Endodermal cell (in vitro differentiated cells): ENCODE results near the gene CRYBA4. TPM values are rescaled to one million over a fixed set of nuclear protein-coding genes. Genes with fewer than 3 reads are reported as not detected.

ENCODE experiments used
- DNase-seq: peaks from one replicate; pipeline ENCODE4 v3.0.0-alpha.2; 2017
- H3K27ac ChIP-seq: 2 replicates; pipeline ENCODE4 v1.5.1; 2013; ENCODE audit warnings: mild to moderate bottlenecking, low read depth, low read length, moderate library complexity
- H3K27me3 ChIP-seq: 2 replicates; pipeline ENCODE4 v1.6.1; 2013; ENCODE audit warnings: mild to moderate bottlenecking, low read length, moderate library complexity; ENCODE audit not compliant: insufficient read depth, control insufficient read depth, poor library complexity, severe bottlenecking
- H3K36me3 ChIP-seq: 2 replicates; pipeline ENCODE4 v1.7.0; 2013; ENCODE audit warnings: mild to moderate bottlenecking, low read length, moderate library complexity; ENCODE audit not compliant: control insufficient read depth, insufficient read depth
- H3K4me1 ChIP-seq: one replicate; pipeline ENCODE4 v1.7.0; 2013; ENCODE audit warnings: low read length; ENCODE audit not compliant: control insufficient read depth, insufficient read depth
- H3K4me3 ChIP-seq: 2 replicates; pipeline ENCODE4 v1.5.1; 2013; ENCODE audit warnings: mild to moderate bottlenecking, low read length, moderate library complexity
- H3K9ac ChIP-seq: 2 replicates; pipeline ENCODE4 v1.6.1; 2013; ENCODE audit warnings: mild to moderate bottlenecking, low read length, moderate library complexity; ENCODE audit not compliant: poor library complexity, severe bottlenecking; ENCODE audit errors: extremely low read depth
- H3K9me3 ChIP-seq: 2 replicates; pipeline ENCODE4 v1.6.1; 2013; ENCODE audit warnings: mild to moderate bottlenecking, low read length, moderate library complexity; ENCODE audit not compliant: control insufficient read depth
- H3K27ac Mint-ChIP-seq: 2 replicates; pipeline ENCODE4 v1.8.0; 2020; ENCODE audit warnings: mixed read lengths
- H3K27me3 Mint-ChIP-seq: 2 replicates; pipeline ENCODE4 v1.8.0; 2021; ENCODE audit warnings: mild to moderate bottlenecking, mixed read lengths; ENCODE audit not compliant: insufficient read depth
- H3K36me3 Mint-ChIP-seq: 2 replicates; pipeline ENCODE4 v1.8.0; 2020; ENCODE audit warnings: low read depth, mixed read lengths
- H3K4me1 Mint-ChIP-seq: 2 replicates; pipeline ENCODE4 v1.8.0; 2020; ENCODE audit warnings: mixed read lengths
- H3K4me3 Mint-ChIP-seq: 2 replicates; pipeline ENCODE4 v1.8.0; 2020; ENCODE audit warnings: mild to moderate bottlenecking, moderate library complexity, mixed read lengths
- H3K9me3 Mint-ChIP-seq: 2 replicates; pipeline ENCODE4 v1.8.0; 2020; ENCODE audit warnings: mild to moderate bottlenecking, mixed read lengths
- CTCF ChIP-seq: fragments of 200-600 bp; sonication (generic); conservative IDR thresholded peaks from 2 replicates; pipeline ENCODE4 v1.5.0; 2021; ENCODE audit warnings: antibody characterized with exemption, mild to moderate bottlenecking
- WGBS, 2 experiments: methylation state at CpG; one replicate each; pipeline versions ENCODE4 v1.1.5 to v1.1.7; 2013; ENCODE audit warnings: missing lambda C conversion rate in 2 of 2, mixed read lengths in 1 of 2; ENCODE audit not compliant: insufficient coverage in 1 of 2, insufficient read length in 1 of 2; 5-methylcytosine and 5-hydroxymethylcytosine counted together
- long read RNA-seq, 4 experiments: library from polyadenylated mRNA in 2 of 4; library from RNA in 1 of 4; library from capped mRNA in 1 of 4; stranded (forward) in 3 of 4; unstranded in 1 of 4; transcript quantifications; one replicate each; pipeline ENCODE4 v2.0.0, GENCODE V29; 2020 to 2021; ENCODE audit warnings: inconsistent platforms in 1 of 4
- polyA plus RNA-seq, 2 experiments: library from polyadenylated mRNA; stranded (reverse); fragments of 50-300 nt; gene quantifications; one replicate each; pipeline ENCODE4 v1.2.3, GENCODE V29; 2013
- total RNA-seq, 2 donors: library from RNA; stranded (reverse); fragmentation: NEBNext Ultra II Directional in 1 of 2; extraction: Animal tissue kit (Norgen Biotek cat#: 25700) in 1 of 2; gene quantifications; 2 replicates in 1 of 2; 3 replicates in 1 of 2; pipeline ENCODE4 v1.2.1, GENCODE V29; 2021

Gene CRYBA4
- total RNA-seq = not detected
- polyA plus RNA-seq (2013, experiment 1 of 2) = 0.39 TPM
- polyA plus RNA-seq (2013, experiment 2 of 2) = 0.50 TPM
- long read RNA-seq, experiment 1 = 0 reads
- long read RNA-seq, experiment 2 = 0 reads
- long read RNA-seq, experiment 3 = 0 reads
- long read RNA-seq, experiment 4 = 0 reads

GRCh38 chr22:26621663-26622062 is at the start of gene CRYBA4:
Gene CRYBA4, plus strand, starts transcription at chr22:26621963. Its CDS starts 634 bp downstream, at chr22:26622597.
- Histone ChIP-seq H3K9me3 (no peaks in the 10 kb centered on the region), H3K36me3 (no peaks in the 10 kb centered on the region), H3K27me3 (no peaks in the 10 kb centered on the region), H3K4me3 (no peak within 1 kb of the TSS), H3K9ac (no peak within 1 kb of the TSS), H3K4me1 (peaks cover 14% of the 10 kb centered on the region), H3K27ac (no peak within 1 kb of the TSS)
- peaks cover 2% of the 10 kb centered on the region for H3K27me3 Mint-ChIP-seq
- no peak within 1 kb of the TSS for H3K27ac Mint-ChIP-seq
- H3K4me1 Mint-ChIP-seq = peaks cover 16% of the 10 kb centered on the region
- H3K4me3 Mint-ChIP-seq = no peak within 1 kb of the TSS
- no peak for TF ChIP-seq CTCF
- no peak for DNase-seq
- H3K9me3 Mint-ChIP-seq = no peaks in the 10 kb centered on the region
- no peaks in the 10 kb centered on the region for H3K36me3 Mint-ChIP-seq
- 81 to 84% methylated on average over 2 to 7 of the region's 7 CpGs for WGBS, 2 experiments

- no peak for TF ChIP-seq CTCF
- Mint-ChIP-seq H3K27me3 (no peaks in the 10 kb centered on the region), H3K9me3 (no peaks in the 10 kb centered on the region), H3K4me3 (no peak overlapping the region), H3K27ac (peak overlapping the region; percentile 62), H3K4me1 (peaks cover 57% of the 10 kb centered on the region), H3K36me3 (peaks cover 27% of the 10 kb centered on the region)
- no peak for DNase-seq
- Histone ChIP-seq H3K9me3 (no peaks in the 10 kb centered on the region), H3K4me1 (no peaks in the 10 kb centered on the region), H3K4me3 (no peak overlapping the region), H3K36me3 (peaks cover 5% of the 10 kb centered on the region), H3K9ac (no peak overlapping the region), H3K27ac (no peak overlapping the region), H3K27me3 (no peaks in the 10 kb centered on the region)
- WGBS, 2 experiments = 90 to 100% methylated on average over 8 to 10 of the region's 10 CpGs
Measured at GRCh38 chr22:26573026-26573662, 48.6 kb upstream of the CRYBA4 start.

- Mint-ChIP-seq H3K4me1 (peaks cover 54% of the 10 kb centered on the region), H3K36me3 (peaks cover 28% of the 10 kb centered on the region), H3K9me3 (no peaks in the 10 kb centered on the region), H3K27me3 (no peaks in the 10 kb centered on the region), H3K27ac (no peak overlapping the region), H3K4me3 (no peak overlapping the region)
- H3K27ac ChIP-seq = no peak overlapping the region
- H3K9ac ChIP-seq = no peak overlapping the region
- no peak overlapping the region for H3K4me3 ChIP-seq
- H3K4me1 ChIP-seq = no peaks in the 10 kb centered on the region
- peaks cover 9% of the 10 kb centered on the region for H3K36me3 ChIP-seq
- no peak for DNase-seq
- TF ChIP-seq CTCF = no peak
- 89 to 93% methylated on average over 4 to 7 of the region's 7 CpGs for WGBS, 2 experiments
- no peaks in the 10 kb centered on the region for H3K9me3 ChIP-seq
- H3K27me3 ChIP-seq = no peaks in the 10 kb centered on the region
Measured at GRCh38 chr22:26574001-26574723, 47.6 kb upstream of the CRYBA4 start.
